Measurements from ENCODE around the gene YTHDF2.
"Not testable (repeated sequence)": the region's sequence is repeated elsewhere in the genome, so short reads cannot be mapped to it uniquely, and the experiment has no call there.

The YTHDF2 gene

DNA sequence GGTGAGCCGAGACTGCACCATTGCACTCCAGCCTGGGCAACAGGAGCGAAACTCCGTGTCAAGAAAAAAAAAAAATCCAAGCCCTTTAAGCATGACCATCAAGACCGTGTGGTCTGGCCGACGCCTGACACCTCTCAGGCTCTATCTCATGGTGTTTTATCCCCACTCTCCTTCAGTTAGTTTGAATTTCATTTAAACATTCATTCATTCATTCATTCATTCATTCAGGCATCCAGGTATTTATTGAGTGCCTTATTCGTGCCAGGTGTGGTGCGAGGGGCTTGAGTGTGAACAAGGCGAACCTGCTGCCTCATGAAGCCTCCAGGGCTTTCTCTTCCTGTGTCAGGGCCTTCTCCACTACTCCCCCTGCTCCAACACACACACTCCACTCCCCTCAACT is 52.7 kb downstream of the YTHDF2 start:
- TF ChIP-seq, protein P1, sequence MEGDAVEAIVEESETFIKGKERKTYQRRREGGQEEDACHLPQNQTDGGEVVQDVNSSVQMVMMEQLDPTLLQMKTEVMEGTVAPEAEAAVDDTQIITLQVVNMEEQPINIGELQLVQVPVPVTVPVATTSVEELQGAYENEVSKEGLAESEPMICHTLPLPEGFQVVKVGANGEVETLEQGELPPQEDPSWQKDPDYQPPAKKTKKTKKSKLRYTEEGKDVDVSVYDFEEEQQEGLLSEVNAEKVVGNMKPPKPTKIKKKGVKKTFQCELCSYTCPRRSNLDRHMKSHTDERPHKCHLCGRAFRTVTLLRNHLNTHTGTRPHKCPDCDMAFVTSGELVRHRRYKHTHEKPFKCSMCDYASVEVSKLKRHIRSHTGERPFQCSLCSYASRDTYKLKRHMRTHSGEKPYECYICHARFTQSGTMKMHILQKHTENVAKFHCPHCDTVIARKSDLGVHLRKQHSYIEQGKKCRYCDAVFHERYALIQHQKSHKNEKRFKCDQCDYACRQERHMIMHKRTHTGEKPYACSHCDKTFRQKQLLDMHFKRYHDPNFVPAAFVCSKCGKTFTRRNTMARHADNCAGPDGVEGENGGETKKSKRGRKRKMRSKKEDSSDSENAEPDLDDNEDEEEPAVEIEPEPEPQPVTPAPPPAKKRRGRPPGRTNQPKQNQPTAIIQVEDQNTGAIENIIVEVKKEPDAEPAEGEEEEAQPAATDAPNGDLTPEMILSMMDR (IDR thresholded peaks at IDR 0.05; ENCODE audit: extremely low read depth, insufficient read depth, missing control alignments), result no peak
- no peak for DNase-seq (ENCODE audit: low spot score)
- in situ Hi-C loops (cut with MboI; ENCODE audit: low pct_unique_long_range_greater_than_20kb, low sequenced_read_pairs, unreplicated experiment), result loop anchor here (10.0 kb wide), 1 partner anchor 85 kb away; no protein-coding TSS in a partner anchor

- no peak for DNase-seq (ENCODE audit: low spot score)
- in situ Hi-C loops (cut with MboI; ENCODE audit: low pct_unique_long_range_greater_than_20kb, low sequenced_read_pairs, unreplicated experiment), result loop anchor here (10.0 kb wide), 1 partner anchor 85 kb away; no protein-coding TSS in a partner anchor
- TF ChIP-seq, protein P1 (IDR thresholded peaks at IDR 0.05; ENCODE audit: extremely low read depth, insufficient read depth, missing control alignments), result no peak
Measured at GRCh38 chr1:28789816-28790215, 53.1 kb downstream of the YTHDF2 start.

DNA sequence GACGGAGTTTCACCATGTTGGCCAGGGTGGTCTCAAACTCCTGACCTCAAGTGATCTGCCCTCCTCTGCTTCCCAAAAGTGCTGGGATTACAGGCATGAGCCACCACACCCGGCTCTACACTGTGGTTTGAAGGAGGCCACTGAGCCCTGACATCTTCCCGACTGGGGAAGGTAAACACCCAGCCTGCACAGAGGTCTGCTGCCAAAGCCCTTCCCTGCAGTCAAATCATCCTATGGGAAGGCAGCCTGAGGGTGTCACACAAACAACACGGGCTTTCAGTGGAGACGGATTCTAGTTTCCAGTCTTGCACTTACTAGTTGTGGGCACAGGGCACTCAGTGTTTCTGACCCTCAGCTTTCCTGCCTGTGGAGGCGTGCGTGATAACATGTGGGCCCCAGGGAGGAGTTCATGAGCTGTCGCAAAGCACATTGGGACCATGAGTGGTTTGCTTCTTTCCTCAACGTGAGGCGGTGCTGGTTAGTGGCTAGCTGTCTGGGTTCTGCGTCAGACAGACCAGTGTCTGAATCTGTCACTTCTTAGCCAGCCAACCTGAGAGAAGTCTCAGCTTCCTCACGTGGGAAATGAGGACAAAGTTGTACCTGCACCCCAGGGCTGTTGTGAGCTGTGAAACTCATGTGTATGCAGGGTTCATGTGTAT is 53.8 kb downstream of the YTHDF2 start:
- TF ChIP-seq, protein P1 (IDR thresholded peaks at IDR 0.05; ENCODE audit: extremely low read depth, insufficient read depth, missing control alignments), result no peak
- in situ Hi-C loops (cut with MboI; ENCODE audit: low pct_unique_long_range_greater_than_20kb, low sequenced_read_pairs, unreplicated experiment), result no loop called here
- DNase-seq (ENCODE audit: low spot score), result no peak

GRCh38 chr1:28791929-28792328 is 55.2 kb downstream of the YTHDF2 start:
- DNase-seq (ENCODE audit: low spot score); in situ Hi-C loops (cut with MboI; ENCODE audit: low pct_unique_long_range_greater_than_20kb, low sequenced_read_pairs, unreplicated experiment): not testable (repeated sequence)

DNA sequence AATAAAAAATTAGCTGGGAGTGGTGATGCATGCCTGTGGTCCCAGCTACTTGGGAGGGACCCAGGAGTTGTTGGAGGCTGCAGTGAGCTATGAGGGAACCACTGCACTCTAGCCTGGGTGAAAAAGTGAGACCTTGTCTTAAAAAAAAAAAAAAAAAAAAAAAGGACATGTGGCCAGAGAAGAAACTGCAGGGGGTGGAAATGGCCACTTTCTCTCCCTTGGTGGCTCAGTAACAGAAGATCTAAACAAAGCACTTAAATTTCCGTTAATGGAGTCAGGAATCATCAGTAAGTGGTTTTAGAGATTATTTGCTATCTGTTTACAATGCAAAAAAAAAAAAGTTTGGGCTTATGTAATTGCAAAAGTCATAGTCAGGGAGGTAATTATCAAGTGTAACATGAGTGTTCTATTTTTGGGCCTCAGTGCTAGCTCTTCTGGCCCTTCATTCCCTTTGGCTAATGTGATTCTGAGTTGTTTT is 55.9 kb downstream of the YTHDF2 start:
- TF ChIP-seq, protein P1 (IDR thresholded peaks at IDR 0.05; ENCODE audit: extremely low read depth, insufficient read depth, missing control alignments), result no peak
- in situ Hi-C loops (cut with MboI; ENCODE audit: low pct_unique_long_range_greater_than_20kb, low sequenced_read_pairs, unreplicated experiment), result no loop called here
- DNase-seq (ENCODE audit: low spot score), result no peak

GRCh38 chr1:28794582-28794981 is 57.8 kb downstream of the YTHDF2 start:
- DNase-seq (ENCODE audit: low spot score); in situ Hi-C loops (cut with MboI; ENCODE audit: low pct_unique_long_range_greater_than_20kb, low sequenced_read_pairs, unreplicated experiment): not testable (repeated sequence)

DNA sequence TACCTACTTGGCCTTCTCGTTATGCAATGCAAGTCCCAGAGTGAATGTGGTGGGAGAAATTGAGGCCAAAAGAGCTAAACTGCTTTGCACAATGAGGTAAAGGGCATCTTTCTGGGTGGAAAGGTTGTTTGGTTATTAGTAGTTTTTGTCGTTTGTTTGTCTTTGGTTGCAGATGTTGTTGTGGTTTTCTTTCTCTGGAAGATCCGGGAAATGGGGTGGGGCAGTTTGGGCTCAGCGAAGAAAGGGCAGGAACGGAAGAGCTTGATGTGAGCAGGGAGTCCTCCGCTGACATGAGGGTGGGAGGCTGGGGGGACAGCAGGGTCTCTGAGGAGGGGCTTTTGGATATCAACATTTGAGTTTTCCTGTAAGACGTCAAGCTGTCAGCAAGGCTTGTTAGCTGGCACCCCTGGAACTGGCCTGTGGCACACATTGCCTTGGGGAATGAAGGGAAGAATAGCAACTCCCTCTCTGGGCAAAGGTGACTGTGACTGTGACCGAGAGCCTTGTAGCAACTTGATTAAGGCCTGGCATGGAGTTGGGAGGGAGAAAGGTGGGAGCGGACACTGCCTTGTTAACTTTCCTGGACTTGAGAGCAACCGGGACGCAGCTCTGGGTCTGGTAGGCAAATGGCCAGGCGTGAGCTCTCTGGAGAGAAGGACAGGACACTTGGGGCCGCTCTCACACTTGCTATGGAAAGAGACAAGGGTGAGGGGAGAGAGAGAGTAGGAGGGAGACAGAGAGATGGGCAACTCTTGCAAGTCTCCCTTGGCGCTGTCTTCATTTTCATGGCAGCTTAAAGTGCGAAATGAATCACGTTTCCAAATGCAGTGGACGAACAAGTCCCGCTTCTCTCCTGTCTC is 59.8 kb downstream of the YTHDF2 start:
- TF ChIP-seq, protein P1 (IDR thresholded peaks at IDR 0.05; ENCODE audit: extremely low read depth, insufficient read depth, missing control alignments), result no peak
- DNase-seq (ENCODE audit: low spot score), result no peak
- in situ Hi-C loops (cut with MboI; ENCODE audit: low pct_unique_long_range_greater_than_20kb, low sequenced_read_pairs, unreplicated experiment), result no loop called here
